ENCODE results near the gene ANKRD13A. TPM values are rescaled to one million over a fixed set of nuclear protein-coding genes. Genes with fewer than 3 reads are reported as not detected.

Gene ANKRD13A
- total RNA-seq, 2 donors from 2014 or later = 26.0 to 31.8 TPM

Other genes with a start within 250 kb of the ANKRD13A start
- under 1 TPM; 0.59 to 0.90 TPM for gene TRPV4, start 166.0 kb upstream of the ANKRD13A start, total RNA-seq
- 10 to 100 TPM; 29.0 to 43.2 TPM for gene GLTP, start 118.9 kb upstream of the ANKRD13A start, total RNA-seq
- gene TCHP, start 99.2 kb upstream of the ANKRD13A start, total RNA-seq = 1 to 10 TPM; 6.4 to 9.4 TPM
- gene GIT2, start 3.1 kb upstream of the ANKRD13A start, total RNA-seq = 10 to 100 TPM; 24.8 to 26.8 TPM
- gene C12orf76, start 49.1 kb downstream of the ANKRD13A start, total RNA-seq = 1 to 10 TPM; 8.6 to 9.0 TPM
- 10 to 100 TPM in 1 of 2 donors, 1 to 10 TPM in 1; 7.5 to 12.0 TPM for gene IFT81, start 124.9 kb downstream of the ANKRD13A start, total RNA-seq